ENCODE data around the gene DNASE1L3.

DNASE1L3 gene

GRCh38 chr3:58241306-58242044 is 30.7 kb upstream of the DNASE1L3 start:
- no peak for TF ChIP-seq EZH2phosphoT487 (conservative IDR thresholded peaks at IDR 0.05; ENCODE audit: low read length)
- TF ChIP-seq CTCF (IDR thresholded peaks at IDR 0.05; ENCODE audit: insufficient read depth, low read length, poor library complexity, severe bottlenecking): no peak
- H3K27ac ChIP-seq (ENCODE audit: low read depth, low read length): no peak overlapping the region
- H2AFZ ChIP-seq (ENCODE audit: low read depth, low read length, severe bottlenecking): no peak overlapping the region
- no peaks in the 10 kb centered on the region for H3K9me2 ChIP-seq (replicated peaks; ENCODE audit: insufficient read depth, low read length)
- H3K4me2 ChIP-seq (ENCODE audit: low read depth, low read length, poor library complexity, severe bottlenecking): no peak overlapping the region
- H3K9ac ChIP-seq (ENCODE audit: low read length): no peak overlapping the region
- H3K4me3 ChIP-seq (ENCODE audit: insufficient read depth, low read length, poor library complexity, severe bottlenecking): no peak overlapping the region
- peaks cover 47% of the 10 kb centered on the region for H3K79me2 ChIP-seq (ENCODE audit: insufficient read depth, low read length)
- no peaks in the 10 kb centered on the region for H3K36me3 ChIP-seq (ENCODE audit: low read length)
- H4K20me1 ChIP-seq (ENCODE audit: low read depth, low read length): no peaks in the 10 kb centered on the region
- no peaks in the 10 kb centered on the region for H3K9me3 ChIP-seq (ENCODE audit: insufficient read depth, low read length)
- H3F3A ChIP-seq (ENCODE audit: insufficient read depth): no peaks in the 10 kb centered on the region
- no peaks in the 10 kb centered on the region for H3K27me3 ChIP-seq (ENCODE audit: low read length)

GRCh38 chr3:58238830-58239229 is 28.1 kb upstream of the DNASE1L3 start:
- Histone ChIP-seq H3K9me2 (replicated peaks; ENCODE audit: insufficient read depth, low read length) (no peaks in the 10 kb centered on the region), H3K4me3 (ENCODE audit: insufficient read depth, low read length, poor library complexity, severe bottlenecking) (peak overlapping the region; percentile 77), H4K20me1 (ENCODE audit: low read depth, low read length) (no peaks in the 10 kb centered on the region), H3K27ac (ENCODE audit: low read depth, low read length) (no peak overlapping the region), H3K9ac (ENCODE audit: low read length) (peak overlapping the region; percentile 75), H3K36me3 (ENCODE audit: low read length) (no peaks in the 10 kb centered on the region), H3K9me3 (ENCODE audit: insufficient read depth, low read length) (no peaks in the 10 kb centered on the region), H3K79me2 (ENCODE audit: insufficient read depth, low read length) (peaks cover 37% of the 10 kb centered on the region), H3K4me2 (ENCODE audit: low read depth, low read length, poor library complexity, severe bottlenecking) (peak overlapping the region; percentile 98), H3K27me3 (ENCODE audit: low read length) (no peaks in the 10 kb centered on the region), H2AFZ (ENCODE audit: low read depth, low read length, severe bottlenecking) (peak overlapping the region; percentile 100), H3F3A (ENCODE audit: insufficient read depth) (no peaks in the 10 kb centered on the region)
- TF ChIP-seq EZH2phosphoT487 (conservative IDR thresholded peaks at IDR 0.05; ENCODE audit: low read length) (no peak), CTCF (IDR thresholded peaks at IDR 0.05; ENCODE audit: insufficient read depth, low read length, poor library complexity, severe bottlenecking) (no peak)

GRCh38 chr3:58237941-58238681 is 27.3 kb upstream of the DNASE1L3 start:
- H3K4me2 ChIP-seq (ENCODE audit: low read depth, low read length, poor library complexity, severe bottlenecking): peak overlapping the region; percentile 98
- H4K20me1 ChIP-seq (ENCODE audit: low read depth, low read length): no peaks in the 10 kb centered on the region
- H3K9ac ChIP-seq (ENCODE audit: low read length): peak overlapping the region; percentile 75
- H3K9me2 ChIP-seq (replicated peaks; ENCODE audit: insufficient read depth, low read length): no peaks in the 10 kb centered on the region
- peak overlapping the region; percentile 76 for H3K27ac ChIP-seq (ENCODE audit: low read depth, low read length)
- H3F3A ChIP-seq (ENCODE audit: insufficient read depth): no peaks in the 10 kb centered on the region
- peak overlapping the region; percentile 100 for H2AFZ ChIP-seq (ENCODE audit: low read depth, low read length, severe bottlenecking)
- peak overlapping the region; percentile 77 for H3K4me3 ChIP-seq (ENCODE audit: insufficient read depth, low read length, poor library complexity, severe bottlenecking)
- H3K27me3 ChIP-seq (ENCODE audit: low read length): no peaks in the 10 kb centered on the region
- no peaks in the 10 kb centered on the region for H3K36me3 ChIP-seq (ENCODE audit: low read length)
- peaks cover 30% of the 10 kb centered on the region for H3K79me2 ChIP-seq (ENCODE audit: insufficient read depth, low read length)
- H3K9me3 ChIP-seq (ENCODE audit: insufficient read depth, low read length): no peaks in the 10 kb centered on the region
- TF ChIP-seq CTCF (IDR thresholded peaks at IDR 0.05; ENCODE audit: insufficient read depth, low read length, poor library complexity, severe bottlenecking) (no peak), EZH2phosphoT487 (conservative IDR thresholded peaks at IDR 0.05; ENCODE audit: low read length) (no peak)
